ENCODE measurements around the gene MPRIP.
"Not testable (repeated sequence)": the region's sequence is repeated elsewhere in the genome, so short reads cannot be mapped to it uniquely, and the experiment has no call there.

DNA sequence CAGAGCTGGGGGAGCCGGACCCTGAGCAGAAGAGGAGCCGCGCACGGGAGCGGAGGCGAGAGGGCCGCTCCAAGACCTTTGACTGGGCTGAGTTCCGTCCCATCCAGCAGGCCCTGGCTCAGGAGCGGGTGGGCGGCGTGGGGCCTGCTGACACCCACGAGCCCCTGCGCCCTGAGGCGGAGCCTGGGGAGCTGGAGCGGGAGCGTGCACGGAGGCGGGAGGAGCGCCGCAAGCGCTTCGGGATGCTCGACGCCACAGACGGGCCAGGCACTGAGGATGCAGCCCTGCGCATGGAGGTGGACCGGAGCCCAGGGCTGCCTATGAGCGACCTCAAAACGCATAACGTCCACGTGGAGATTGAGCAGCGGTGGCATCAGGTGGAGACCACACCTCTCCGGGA lies 116.2 kb downstream of the MPRIP start:
- TF ChIP-seq, protein P1, sequence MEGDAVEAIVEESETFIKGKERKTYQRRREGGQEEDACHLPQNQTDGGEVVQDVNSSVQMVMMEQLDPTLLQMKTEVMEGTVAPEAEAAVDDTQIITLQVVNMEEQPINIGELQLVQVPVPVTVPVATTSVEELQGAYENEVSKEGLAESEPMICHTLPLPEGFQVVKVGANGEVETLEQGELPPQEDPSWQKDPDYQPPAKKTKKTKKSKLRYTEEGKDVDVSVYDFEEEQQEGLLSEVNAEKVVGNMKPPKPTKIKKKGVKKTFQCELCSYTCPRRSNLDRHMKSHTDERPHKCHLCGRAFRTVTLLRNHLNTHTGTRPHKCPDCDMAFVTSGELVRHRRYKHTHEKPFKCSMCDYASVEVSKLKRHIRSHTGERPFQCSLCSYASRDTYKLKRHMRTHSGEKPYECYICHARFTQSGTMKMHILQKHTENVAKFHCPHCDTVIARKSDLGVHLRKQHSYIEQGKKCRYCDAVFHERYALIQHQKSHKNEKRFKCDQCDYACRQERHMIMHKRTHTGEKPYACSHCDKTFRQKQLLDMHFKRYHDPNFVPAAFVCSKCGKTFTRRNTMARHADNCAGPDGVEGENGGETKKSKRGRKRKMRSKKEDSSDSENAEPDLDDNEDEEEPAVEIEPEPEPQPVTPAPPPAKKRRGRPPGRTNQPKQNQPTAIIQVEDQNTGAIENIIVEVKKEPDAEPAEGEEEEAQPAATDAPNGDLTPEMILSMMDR (IDR thresholded peaks at IDR 0.05) = not testable (repeated sequence)
- not testable (repeated sequence) for TF ChIP-seq POLR2A (IDR thresholded peaks at IDR 0.05)

All from Peyer's patch (tissue), 4 donors.